ENCODE data around the gene AAR2.

AAR2 gene

DNA sequence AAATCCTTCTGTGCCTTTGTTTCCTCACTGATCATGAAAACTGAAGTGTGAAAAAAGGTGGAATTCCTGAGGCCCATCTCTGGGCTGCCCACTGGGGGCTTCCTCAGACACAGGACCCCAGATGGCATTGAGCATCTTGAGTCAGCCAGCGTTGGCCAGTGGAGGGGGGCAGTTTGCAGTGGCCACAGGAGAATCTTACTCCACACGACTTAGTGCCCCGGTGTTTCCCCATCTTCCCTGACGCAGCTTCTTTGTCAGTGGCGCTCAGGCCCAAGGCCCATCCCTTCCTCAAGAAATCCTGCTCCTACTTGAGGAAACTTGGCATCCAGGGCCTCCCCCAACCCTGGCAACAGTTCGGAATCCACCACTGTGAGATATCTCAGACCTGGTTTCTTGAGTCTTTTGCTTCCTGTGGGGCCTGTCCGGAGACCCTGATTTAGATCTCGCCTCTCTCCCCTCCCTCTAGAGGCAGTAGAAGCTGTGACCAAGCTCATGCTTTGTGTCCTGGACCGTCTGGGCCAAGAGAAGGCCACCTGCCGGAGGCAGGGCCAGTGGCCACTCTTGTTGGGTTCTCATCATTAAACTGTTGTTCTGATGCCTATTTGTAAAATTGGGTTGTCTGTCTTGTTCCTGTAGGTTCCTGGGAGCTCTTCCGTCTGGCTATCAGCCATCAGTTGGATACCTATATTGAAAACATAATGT, 49.6 kb downstream of the AAR2 start:
- DNase-seq, result no peak

DNA sequence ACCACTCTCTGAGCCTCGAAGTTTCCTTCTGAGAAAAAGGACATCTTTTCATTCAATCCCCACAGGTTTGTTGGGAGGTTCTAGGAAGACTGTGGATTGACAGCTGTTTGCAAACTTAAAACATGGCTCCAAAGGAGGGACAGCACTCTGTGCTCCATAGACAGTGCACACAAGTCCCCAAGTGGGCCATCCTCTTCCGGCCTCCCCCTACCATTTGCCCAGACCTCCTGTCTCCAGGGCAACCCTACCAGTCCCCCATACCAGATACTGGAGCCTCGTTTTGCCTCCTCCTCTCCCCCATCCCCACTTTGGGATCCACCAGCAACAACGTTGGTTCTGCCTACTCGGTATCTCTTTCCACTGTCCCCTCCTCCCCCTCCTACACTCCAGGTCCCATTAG, 61.4 kb downstream of the AAR2 start:
- DNase-seq, result no peak

DNA sequence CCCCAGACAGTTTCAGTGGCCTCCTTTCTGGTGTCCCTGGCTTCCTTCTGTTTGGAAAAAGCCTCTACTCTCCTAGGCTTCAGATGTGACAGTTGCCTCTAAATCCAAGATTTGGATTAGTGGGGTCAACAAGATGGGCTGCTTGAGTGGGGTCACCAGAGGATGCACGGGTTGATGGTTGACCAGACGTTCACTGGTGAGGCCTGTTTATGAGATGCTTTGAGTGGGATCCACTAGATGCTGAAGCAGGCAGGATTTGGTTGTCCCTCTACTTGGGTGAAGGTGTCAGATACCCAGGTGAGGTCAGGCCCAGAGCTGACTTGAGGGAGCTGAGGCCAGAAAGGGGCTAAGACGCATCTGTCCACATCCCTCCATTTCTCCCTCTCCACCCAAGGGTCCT, 61.8 kb downstream of the AAR2 start:
- DNase-seq, result no peak

DNA sequence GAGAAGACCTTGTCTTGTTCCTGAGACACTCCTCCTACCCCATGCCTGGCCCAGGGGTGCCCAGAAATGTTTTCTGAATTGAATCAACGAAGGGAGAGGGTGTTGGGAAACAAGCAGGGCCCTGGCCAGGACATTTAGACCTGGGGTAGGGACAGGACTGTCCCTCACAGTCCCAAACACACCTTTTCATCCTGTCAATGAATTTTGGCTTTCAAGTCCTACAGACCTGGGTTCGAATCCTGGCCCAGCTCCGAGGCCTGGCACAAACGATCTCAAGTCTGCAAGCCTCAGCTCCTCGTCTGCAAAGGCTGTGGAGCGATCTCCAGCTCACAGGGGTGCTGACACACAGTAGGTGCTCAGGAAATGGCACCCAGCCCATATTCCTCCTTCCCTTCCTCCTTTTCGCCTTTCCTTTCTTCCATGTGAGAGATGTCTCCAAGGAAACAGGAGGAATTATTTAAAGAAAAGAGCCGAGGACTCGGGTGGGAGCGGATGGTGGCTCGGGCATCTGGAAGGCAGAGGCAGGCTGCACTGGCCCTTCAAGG, 62.6 kb downstream of the AAR2 start:
- DNase-seq, result no peak

DNA sequence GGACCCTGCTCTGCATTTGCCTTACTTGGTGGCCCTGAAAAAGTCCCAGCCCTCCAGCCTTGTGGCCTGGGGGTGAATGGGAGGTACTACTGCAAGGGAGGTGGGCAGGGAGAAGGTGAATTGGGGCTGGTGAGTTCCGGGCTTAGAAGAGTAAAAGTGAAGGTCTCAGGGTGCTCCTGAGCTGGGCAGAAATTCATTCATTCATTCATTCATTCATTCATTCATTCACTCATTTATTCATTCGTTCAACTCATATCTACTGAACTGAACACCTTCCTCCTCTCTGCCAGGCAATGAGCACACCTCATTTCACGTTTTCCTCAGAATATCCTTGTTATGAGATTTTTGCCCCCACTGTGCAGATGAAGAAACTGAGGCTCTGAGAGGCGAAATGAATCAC, 63.2 kb downstream of the AAR2 start:
- no peak for DNase-seq

DNA sequence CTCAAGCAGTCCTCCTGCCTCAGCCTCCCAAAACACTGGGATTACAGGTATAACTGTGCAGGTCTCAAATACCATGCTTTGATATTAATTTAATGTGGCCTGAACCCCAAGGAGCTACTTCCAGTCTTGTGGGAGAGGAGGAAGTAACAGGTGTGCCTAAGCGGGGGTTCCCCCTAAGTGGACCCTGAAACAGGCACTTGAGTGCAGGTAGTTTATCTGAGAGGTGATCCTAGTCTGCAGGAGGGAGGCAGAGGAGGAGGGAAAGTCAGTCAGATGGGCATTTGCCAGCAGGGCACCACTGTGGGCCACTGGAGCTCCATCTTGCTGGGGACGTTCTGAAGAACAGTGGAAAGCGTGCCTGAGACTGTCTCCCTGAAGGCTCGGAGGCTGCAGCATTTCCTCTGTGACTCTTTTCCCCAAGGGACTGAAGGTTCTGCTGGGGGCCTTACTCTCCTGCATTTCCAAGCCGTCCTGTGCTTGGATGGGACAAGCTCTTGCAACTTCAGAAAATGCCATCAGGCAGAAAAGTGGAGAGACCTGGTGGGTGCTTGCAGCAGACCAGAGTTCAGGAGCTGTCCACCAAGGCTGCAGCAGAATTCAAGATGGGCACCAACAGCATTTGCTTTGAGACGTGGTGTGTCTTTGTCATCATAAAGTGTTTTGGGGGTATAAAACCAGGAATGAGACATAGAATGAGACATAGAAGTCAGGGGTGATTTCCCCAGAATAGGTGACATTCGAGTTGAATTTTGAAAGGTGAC, 65.3 kb downstream of the AAR2 start:
- DNase-seq, result no peak

DNA sequence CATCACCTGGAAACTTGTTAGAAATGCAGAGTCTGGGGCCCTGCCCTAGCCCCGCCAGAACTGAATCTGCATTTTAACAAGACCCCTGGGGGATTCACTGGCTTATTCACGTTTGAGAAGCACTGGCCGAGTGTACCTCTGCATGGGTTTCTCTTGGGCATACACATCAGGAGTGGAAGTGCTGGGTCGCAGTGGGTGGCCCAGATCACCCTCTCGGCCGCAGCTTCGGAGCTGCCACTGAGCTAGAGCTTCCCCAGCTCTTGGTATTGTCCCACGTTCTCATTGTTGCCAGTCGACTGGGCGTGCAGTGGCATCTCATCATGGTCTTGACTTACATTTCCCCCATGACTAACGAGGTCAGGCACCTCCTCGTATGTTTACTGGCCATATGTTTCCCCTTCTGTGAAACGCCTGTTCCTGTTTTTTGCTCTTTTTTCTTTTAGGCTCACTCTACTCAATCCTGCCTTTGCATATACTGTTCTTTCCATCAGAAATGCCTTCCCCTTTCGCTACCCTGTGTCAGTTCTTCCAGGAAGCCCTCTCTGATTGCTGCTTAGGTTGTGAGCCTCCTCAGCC, 66.8 kb downstream of the AAR2 start:
- DNase-seq, result no peak

DNA sequence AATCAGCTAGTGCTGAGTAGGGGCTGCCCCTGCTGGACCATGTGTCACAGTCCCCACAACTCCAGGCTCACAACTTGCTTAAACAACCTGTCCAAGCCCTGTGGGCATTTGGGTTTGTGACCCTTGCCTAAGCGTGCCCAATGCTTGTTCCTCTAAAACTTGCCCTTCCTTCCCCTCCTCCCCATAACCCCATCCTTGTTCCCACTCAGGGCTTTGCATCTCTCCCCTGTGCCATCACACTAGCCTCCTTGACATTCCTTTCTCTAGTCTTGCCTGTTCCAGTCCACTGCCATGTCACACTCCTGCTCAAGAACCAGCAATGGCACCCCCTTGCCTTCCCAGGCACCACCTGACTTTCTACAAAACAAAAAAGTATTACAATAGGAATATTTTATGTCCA, 67.6 kb downstream of the AAR2 start:
- DNase-seq, result no peak

DNA sequence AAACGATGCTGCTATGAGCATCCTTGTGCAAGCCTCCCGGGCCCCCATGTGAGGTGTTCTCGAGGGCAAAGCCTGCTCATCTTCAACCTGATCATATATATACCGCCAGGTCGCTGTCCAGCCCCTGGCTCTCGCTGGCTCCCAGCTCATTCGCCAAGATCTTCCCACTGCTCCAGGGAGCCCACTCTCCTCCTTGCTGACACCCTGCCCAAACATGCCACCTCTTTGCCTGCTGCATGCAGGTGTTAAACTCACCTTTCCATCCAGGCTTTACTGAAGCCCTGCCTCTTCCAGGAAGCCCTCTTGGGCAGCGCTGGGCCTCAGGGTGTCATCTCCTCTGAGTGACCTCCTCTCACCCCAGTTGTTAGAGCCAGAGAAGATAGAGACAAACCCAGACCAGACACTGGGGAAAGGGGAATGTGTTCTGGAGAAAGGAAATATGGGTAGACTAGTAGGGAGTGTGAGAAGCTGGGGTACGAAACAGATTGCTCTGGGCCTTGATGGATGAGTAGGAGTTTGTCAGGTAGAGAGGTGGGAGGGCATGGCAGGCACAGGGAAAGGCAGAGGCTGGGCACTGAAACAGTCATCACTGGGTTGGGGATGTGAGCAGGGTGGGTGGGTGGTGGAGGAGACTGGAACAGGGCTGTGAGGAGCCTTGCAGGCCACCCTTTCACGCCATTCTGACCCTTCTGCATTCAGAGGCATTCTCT, 68.7 kb downstream of the AAR2 start:
- DNase-seq, result no peak

DNA sequence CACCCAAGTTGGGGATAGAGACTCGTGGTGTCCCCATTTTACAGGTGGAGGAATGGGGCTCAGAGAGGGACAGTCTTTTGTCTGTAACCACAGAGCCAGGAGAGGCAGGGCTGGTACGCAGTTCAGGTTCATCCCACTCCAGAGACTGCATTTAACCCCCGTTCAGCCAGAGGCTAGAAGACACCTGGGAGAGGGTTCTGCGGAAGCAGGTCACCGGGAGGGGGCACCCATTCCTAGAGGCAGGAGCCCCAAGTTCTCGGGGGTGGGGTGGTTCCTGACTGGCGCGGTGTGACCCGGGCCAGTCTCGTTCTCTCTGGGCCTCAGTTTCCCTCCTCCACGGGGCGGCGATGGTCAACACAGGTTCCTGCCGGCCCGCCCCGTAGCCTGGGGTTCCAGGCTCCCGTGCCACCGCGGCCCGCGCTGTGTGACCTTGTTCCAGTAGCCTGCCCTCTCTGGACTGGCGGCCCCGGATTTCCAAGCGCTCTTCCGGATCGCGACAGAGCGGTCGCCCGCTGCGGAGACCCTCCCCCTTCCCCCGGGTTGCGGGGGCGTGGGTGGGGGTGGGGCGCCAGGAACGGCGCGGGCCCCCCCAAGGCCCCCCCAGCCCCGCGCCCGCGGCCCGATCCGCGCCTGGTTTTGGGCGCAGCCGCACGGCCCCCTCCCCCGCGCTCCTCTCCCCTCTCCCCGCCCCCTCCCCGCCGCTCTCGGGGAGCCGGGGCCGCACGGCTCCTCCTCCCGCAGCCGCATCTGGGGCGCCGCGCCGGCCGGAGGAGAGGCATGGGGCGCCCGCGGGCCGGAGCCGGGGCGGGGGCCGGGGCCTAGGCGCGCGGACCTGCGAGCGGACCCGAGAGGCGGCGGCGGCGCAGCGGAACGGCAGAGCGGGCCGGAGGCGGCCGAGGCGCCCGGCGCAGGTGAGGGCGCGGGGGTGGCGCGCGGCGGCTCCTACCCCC, 69.6 kb downstream of the AAR2 start, which contains the start of gene DLGAP4:
Gene DLGAP4, plus strand, starts transcription at position 738 of the 950 bp plus-strand sequence. CDS start 125,379 bp downstream, outside the sequence.
- DNase-seq, result peak; percentile 35
